Measurements from ENCODE around the gene HMGCR.

- no peak for TF ChIP-seq EZH2 (IDR thresholded peaks at IDR 0.05; ENCODE audit: borderline replicate concordance)
- no peak for TF ChIP-seq CTCF (IDR thresholded peaks at IDR 0.05; ENCODE audit: poor library complexity)
- TF ChIP-seq EZH2phosphoT487 (IDR thresholded peaks at IDR 0.05; ENCODE audit: low read depth, severe bottlenecking, unreplicated experiment), result no peak
These were observed 28.7 kb downstream of the HMGCR start for GRCh38 chr5:75365740-75366139.
